ENCODE data around the gene ADAMTS2.

The ADAMTS2 gene

DNA sequence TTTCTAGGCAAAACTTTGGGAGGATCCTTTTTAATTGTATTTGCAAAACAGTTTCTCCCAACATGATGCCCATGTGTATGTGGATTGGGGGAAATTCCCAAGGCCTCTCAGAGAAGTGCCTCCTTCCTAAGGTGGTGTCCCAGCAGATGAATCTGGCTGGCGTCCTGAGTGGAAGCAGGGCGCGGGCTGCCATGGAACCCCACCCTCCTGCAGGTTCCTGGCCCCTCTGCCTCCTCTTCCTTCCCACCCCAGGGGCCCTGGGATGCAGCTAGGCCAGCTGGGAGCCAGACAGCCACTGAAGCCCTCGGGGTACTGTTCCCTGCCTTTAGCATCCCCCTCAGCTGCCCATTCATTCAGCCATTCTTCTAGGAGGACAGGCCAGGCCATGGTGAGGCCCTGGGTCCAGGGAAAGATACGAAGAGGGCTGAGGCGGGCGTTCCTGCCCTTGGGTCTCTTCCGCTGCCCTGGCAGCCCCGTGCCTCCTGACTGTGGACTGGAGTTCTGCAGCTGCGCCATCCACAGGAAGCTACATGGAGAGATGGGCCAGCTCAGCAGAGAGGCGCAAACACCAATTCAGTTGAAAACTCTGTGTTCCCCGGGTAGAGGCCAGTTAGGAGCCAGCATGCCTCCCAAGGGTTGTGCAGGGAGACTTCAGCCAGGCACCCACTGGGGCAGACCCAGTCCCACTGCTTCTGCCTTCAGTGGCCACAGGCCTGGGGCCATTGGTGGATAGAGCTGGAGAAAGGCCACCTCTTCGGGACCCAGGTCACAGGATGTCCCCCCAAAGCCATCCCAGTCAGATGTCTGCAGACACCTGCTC is 36.5 kb downstream of the ADAMTS2 start:
- Histone ChIP-seq H2AFZ (ENCODE audit: low read length) (no peak overlapping the region), H3K79me2 (ENCODE audit: insufficient read depth, low read length) (no peaks in the 10 kb centered on the region), H3F3A (ENCODE audit: insufficient read depth, low read length) (no peaks in the 10 kb centered on the region), H3K4me1 (ENCODE audit: insufficient read depth, low read length, severe bottlenecking) (no peaks in the 10 kb centered on the region), H3K9ac (ENCODE audit: low read length) (no peak overlapping the region), H3K9me3 (ENCODE audit: low read length) (no peaks in the 10 kb centered on the region; the same call in 1 of the 2 replicates), H3K4me2 (ENCODE audit: low read length) (no peak overlapping the region), H3K9me2 (ENCODE audit: low read depth, low read length) (no peaks in the 10 kb centered on the region), H3K36me3 (ENCODE audit: insufficient read depth, low read length) (no peaks in the 10 kb centered on the region), H4K20me1 (ENCODE audit: insufficient read depth, low read length) (no peaks in the 10 kb centered on the region), H3K27ac (ENCODE audit: low read depth, low read length, poor library complexity, severe bottlenecking) (no peak overlapping the region), H3K4me3 (ENCODE audit: low read depth, low read length, poor library complexity, severe bottlenecking) (no peak overlapping the region), H3K27me3 (ENCODE audit: insufficient read depth, low read length) (0 out of 2 replicates have a peak, but pooled peaks cover 4% of the 10 kb centered on the region)
- TF ChIP-seq EZH2 (IDR thresholded peaks at IDR 0.05; ENCODE audit: borderline replicate concordance, low read length): no peak
- TF ChIP-seq, protein P1, sequence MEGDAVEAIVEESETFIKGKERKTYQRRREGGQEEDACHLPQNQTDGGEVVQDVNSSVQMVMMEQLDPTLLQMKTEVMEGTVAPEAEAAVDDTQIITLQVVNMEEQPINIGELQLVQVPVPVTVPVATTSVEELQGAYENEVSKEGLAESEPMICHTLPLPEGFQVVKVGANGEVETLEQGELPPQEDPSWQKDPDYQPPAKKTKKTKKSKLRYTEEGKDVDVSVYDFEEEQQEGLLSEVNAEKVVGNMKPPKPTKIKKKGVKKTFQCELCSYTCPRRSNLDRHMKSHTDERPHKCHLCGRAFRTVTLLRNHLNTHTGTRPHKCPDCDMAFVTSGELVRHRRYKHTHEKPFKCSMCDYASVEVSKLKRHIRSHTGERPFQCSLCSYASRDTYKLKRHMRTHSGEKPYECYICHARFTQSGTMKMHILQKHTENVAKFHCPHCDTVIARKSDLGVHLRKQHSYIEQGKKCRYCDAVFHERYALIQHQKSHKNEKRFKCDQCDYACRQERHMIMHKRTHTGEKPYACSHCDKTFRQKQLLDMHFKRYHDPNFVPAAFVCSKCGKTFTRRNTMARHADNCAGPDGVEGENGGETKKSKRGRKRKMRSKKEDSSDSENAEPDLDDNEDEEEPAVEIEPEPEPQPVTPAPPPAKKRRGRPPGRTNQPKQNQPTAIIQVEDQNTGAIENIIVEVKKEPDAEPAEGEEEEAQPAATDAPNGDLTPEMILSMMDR (IDR thresholded peaks at IDR 0.05; ENCODE audit: low read length): no peak

DNA sequence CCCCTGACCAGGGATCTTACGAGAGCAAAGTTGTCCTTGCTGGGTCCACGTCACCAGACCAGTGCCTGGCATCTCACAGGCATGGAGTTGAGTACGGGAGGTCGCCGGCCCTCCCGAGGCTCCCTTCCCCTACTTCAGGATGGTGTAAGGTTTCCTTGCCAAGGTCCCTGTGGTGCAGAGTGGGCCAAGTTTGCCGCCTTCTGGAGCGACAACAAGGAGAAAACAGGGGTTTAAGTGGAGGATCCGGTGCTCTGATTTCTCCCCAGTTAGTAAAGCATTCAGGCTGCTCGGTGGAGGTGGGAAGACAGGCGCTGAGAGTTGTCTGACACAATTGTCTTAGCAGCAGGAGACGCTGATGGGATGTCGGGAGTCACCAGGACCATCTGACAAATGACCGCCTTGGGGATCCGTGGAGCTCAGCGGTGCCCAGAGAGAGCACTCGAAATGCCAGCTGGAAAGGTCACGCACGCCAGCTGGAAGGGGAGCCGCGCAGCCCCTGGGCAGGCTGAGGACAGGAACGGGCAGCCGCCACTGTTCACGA is 37.3 kb downstream of the ADAMTS2 start:
- 0 out of 2 replicates have a peak, but pooled peaks cover 4% of the 10 kb centered on the region for H3K27me3 ChIP-seq (ENCODE audit: insufficient read depth, low read length)
- no peak overlapping the region for H2AFZ ChIP-seq (ENCODE audit: low read length)
- no peaks in the 10 kb centered on the region for H3K4me1 ChIP-seq (ENCODE audit: insufficient read depth, low read length, severe bottlenecking)
- no peaks in the 10 kb centered on the region for H4K20me1 ChIP-seq (ENCODE audit: insufficient read depth, low read length)
- no peak overlapping the region for H3K4me2 ChIP-seq (ENCODE audit: low read length)
- TF ChIP-seq EZH2 (IDR thresholded peaks at IDR 0.05; ENCODE audit: borderline replicate concordance, low read length): no peak
- TF ChIP-seq, protein P1 (IDR thresholded peaks at IDR 0.05; ENCODE audit: low read length): no peak
- no peaks in the 10 kb centered on the region for H3K79me2 ChIP-seq (ENCODE audit: insufficient read depth, low read length)
- H3F3A ChIP-seq (ENCODE audit: insufficient read depth, low read length): no peaks in the 10 kb centered on the region
- no peak overlapping the region for H3K27ac ChIP-seq (ENCODE audit: low read depth, low read length, poor library complexity, severe bottlenecking)
- H3K9ac ChIP-seq (ENCODE audit: low read length): no peak overlapping the region
- H3K4me3 ChIP-seq (ENCODE audit: low read depth, low read length, poor library complexity, severe bottlenecking): no peak overlapping the region
- H3K36me3 ChIP-seq (ENCODE audit: insufficient read depth, low read length): no peaks in the 10 kb centered on the region
- no peaks in the 10 kb centered on the region for H3K9me2 ChIP-seq (ENCODE audit: low read depth, low read length)
- no peaks in the 10 kb centered on the region; the same call in 1 of the 2 replicates for H3K9me3 ChIP-seq (ENCODE audit: low read length)

DNA sequence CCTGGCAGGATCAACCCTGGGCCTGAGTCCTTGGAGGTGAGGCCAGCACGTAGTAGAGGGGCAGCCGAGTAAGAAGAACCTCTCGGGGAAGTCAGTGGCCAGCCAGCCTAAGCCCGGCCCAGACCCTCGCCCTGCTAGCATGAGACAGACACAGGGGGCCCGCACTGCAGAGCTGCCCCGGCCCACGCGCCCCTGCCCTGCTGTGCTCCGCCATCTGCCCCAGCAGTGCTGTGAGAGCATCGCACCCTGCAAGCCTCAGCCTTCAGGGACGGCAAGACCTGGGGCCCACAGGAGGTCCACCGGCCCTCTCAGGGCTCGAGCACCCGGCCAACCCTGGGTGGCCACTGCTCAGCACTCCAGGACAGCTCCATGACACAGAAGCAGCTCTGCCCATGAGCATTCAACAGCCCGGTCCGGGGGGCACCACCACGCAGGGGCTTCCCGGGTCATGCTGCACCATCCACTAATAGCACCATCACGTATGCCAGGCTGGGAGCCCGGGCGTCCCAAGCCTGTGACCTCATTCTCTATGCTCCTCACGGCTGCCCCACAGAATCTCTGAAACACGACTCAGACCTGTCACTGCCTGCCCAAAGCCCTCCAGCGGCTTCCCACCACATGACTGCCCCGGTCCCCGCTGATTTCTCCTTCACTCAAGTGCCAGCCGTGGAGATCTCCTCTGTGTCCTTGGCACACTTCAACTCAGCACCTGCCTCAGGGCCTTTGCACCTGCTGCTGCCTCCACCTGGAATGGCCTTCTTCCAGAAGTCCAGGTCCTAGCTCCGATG is 38.1 kb downstream of the ADAMTS2 start:
- H3K9ac ChIP-seq (ENCODE audit: low read length): no peak overlapping the region

More for the DNA sequence above, 38.1 kb downstream of the ADAMTS2 start:
- Histone ChIP-seq H3K27me3 (ENCODE audit: insufficient read depth, low read length) (0 out of 2 replicates have a peak, but pooled peaks cover 4% of the 10 kb centered on the region), H2AFZ (ENCODE audit: low read length) (no peak overlapping the region), H3K9me3 (ENCODE audit: low read length) (no peaks in the 10 kb centered on the region; the same call in 1 of the 2 replicates), H3K9me2 (ENCODE audit: low read depth, low read length) (no peaks in the 10 kb centered on the region), H4K20me1 (ENCODE audit: insufficient read depth, low read length) (no peaks in the 10 kb centered on the region), H3K4me2 (ENCODE audit: low read length) (no peak overlapping the region), H3F3A (ENCODE audit: insufficient read depth, low read length) (no peaks in the 10 kb centered on the region), H3K79me2 (ENCODE audit: insufficient read depth, low read length) (no peaks in the 10 kb centered on the region), H3K4me1 (ENCODE audit: insufficient read depth, low read length, severe bottlenecking) (no peaks in the 10 kb centered on the region), H3K27ac (ENCODE audit: low read depth, low read length, poor library complexity, severe bottlenecking) (no peak overlapping the region), H3K36me3 (ENCODE audit: insufficient read depth, low read length) (no peaks in the 10 kb centered on the region), H3K4me3 (ENCODE audit: low read depth, low read length, poor library complexity, severe bottlenecking) (no peak overlapping the region)
- no peak for TF ChIP-seq EZH2 (IDR thresholded peaks at IDR 0.05; ENCODE audit: borderline replicate concordance, low read length)
- TF ChIP-seq, protein P1 (IDR thresholded peaks at IDR 0.05; ENCODE audit: low read length): no peak

Data from OCI-LY1 (cell line).